HG03095 (cell line): ENCODE results near the gene ATP13A2.

ENCODE experiments used
- ATAC-seq: cut with Tn5 transposase; IDR thresholded peaks from one replicate; pipeline ENCODE4 v1.9.1; 2021; ENCODE audit warnings: moderate library complexity; ENCODE audit not compliant: unreplicated experiment

ATP13A2 gene

GRCh38 chr1:17032741-17033140, 21.0 kb upstream of the ATP13A2 start:
- no peak for ATAC-seq

DNA sequence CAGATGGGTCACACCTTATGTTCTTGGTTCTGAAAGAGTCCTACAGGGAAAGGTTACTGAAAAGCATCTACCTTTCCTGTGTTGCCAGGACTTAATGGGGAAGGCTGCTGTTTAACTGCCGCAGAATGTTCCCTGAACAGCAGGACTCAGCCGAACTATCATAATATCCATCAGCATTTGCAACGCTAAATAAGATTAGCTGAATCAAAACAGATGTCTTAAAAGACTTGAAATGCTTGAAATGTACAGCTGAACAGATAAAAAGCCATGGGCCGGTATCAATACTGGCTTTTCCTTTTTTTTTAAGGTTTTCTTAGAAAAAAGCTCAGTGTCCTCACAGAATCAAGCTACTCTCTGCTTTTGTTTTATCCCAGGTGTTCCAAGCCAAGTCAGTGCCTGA, 19.7 kb upstream of the ATP13A2 start:
- ATAC-seq, result no peak

GRCh38 chr1:17030206-17030605, 18.5 kb upstream of the ATP13A2 start:
- no peak for ATAC-seq

DNA sequence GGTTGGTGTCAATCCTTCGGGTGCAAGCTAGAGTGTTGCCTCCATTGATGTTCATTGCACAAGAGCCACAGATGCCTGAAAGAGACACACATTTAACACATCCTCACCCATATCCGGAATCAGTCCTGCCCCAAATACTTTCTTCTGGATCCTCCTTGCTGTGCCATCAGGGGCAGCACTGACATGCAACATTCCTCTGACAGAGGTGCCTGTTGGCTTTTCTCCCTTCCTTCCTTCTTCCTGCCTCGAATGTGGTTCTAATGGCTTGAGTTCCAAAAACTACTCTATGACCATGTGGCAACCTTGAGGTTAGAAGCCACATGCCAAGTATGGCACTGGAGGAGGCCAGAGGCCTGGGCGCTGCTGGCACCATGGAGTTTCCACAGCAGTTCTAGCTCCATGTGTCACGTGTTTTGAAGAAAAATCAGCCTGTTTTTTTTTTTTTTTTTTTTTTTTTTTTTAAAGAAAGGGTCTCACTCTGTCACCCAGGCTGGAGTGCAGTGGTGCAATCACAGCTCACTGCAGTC, 17.0 kb upstream of the ATP13A2 start:
- no peak for ATAC-seq

GRCh38 chr1:17027900-17028299, 16.2 kb upstream of the ATP13A2 start:
- ATAC-seq, result no peak

DNA sequence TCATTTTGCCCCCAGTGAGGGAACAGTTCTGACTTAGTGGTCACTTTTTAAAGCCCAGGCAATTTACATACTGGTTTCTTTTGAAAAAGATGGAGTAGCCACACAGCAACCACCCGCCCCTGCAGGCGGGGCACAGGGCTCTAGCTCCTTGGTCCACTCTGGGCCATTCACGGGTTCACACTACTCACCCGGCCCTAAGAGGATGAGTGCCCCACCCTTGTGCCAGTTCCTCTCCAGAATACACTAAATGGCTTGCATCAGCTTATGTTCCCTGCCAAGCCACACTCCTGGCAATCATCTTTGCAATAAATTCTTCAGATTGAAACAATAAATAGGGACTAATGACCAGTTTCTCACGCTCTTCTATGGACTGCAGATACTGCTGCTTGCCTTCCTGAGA, 15.7 kb upstream of the ATP13A2 start:
- ATAC-seq, result no peak

- ATAC-seq, result no peak
Observed at GRCh38 chr1:17024721-17025120, 13.0 kb upstream of the ATP13A2 start.

DNA sequence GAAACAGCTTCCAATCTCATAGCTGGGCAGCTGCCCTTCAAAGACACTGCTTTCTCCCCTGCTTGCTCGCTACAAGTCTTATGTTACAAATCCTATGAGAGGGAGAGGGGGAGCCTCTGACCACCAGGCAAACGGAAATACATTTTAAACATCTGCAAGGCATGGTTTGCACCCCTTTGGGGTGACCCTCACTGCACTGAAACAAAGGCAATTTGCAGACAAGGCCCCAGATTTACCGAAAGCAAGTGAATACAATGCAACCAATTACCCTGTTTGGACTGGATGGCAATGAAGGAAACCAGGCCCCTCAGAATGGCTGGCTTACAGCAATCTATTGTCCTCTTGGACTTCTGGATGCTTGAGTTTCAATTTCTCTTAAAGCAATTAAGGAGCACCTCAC, 11.8 kb upstream of the ATP13A2 start:
- ATAC-seq, result no peak

DNA sequence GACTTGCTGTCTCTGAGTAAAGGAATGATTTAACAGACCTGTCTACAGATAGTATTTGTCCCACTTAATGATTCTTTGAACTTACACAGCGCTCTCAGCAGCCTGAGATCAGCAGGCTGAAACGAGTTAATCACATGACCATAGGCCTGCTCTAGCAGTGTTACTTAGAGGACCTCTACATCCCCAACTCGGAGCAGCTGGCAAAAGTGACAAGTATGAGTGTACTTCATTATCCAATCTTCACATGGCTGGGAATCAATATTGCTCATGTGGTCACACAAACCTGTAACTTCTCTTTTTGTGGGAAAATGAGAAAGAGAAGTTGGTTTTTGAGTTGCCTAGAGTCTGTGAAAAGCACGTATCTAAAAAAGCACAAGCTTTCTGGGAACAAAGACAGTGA, 11.4 kb upstream of the ATP13A2 start:
- no peak for ATAC-seq

- ATAC-seq, result no peak
Observed at GRCh38 chr1:17021896-17022295, 10.2 kb upstream of the ATP13A2 start.

- ATAC-seq, result no peak
Observed at GRCh38 chr1:17020502-17020901, 8.8 kb upstream of the ATP13A2 start.

GRCh38 chr1:17018849-17019248, 7.1 kb upstream of the ATP13A2 start:
- ATAC-seq, result no peak

- no peak for ATAC-seq
Observed at GRCh38 chr1:17017435-17017834, 5.7 kb upstream of the ATP13A2 start.

GRCh38 chr1:17016317-17016661, 4.6 kb upstream of the ATP13A2 start:
- ATAC-seq, result no peak

- no peak for ATAC-seq
Observed at GRCh38 chr1:17014671-17015567, 3.2 kb upstream of the ATP13A2 start.

GRCh38 chr1:17013491-17014320, 2.0 kb upstream of the ATP13A2 start:
- ATAC-seq, result no peak

DNA sequence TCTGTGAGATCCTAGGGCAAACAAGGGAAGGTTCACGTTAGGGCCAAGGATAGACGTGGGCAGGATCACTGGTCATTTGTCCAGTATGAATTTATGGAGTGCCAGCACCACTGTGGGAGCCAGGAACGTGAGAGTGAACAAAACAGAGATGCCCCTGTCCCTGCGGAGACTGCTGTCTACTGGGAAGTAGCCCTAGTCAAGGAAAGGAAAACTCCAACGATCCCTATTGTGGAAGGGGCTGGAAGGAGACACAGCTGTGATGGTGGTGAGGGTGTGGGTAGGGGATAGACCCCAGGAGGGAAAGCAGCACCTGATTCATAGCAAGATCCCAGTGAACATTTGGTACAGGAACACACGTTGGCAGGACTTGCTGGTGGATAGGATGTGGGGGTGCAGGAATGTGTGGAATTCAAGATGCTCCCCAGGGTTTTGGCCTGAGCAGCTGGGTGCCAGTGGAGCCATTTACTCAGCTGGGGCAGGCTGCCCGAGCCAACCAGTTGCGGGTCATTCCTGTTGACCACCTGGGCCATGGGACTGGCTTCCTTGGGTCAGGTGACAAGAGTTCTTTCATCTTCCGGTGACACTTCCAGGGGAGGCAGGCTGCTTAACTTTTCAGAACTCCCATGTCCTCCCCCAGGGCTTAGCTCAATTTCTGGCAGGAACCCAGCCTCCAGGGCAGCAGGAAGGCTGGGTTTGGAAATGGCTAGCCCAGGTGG, 1.2 kb upstream of the ATP13A2 start:
- ATAC-seq, result no peak

DNA sequence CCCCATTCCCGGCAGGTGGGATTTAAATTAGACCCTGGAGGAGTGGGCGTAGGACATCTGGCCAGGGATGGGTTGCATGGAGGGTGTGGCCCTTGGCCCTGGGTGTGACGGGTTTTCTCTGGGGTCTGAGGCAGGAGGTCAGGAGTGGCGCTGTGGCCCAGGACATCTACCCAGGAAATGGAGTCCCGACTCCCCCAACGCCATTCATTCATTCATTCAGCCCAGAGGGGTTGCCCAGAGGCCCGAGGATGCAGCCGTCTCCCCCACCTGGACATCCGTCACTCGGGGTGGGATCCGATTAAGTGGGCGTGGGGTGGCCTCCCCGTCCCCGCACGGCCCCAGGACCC, 663 bp downstream of the ATP13A2 start:
- no peak for ATAC-seq

- no peak for ATAC-seq
Observed at GRCh38 chr1:17009706-17010105, 2.0 kb downstream of the ATP13A2 start.

GRCh38 chr1:17008208-17008855, 3.4 kb downstream of the ATP13A2 start:
- ATAC-seq, result no peak

- no peak for ATAC-seq
Observed at GRCh38 chr1:17007121-17007520, 4.6 kb downstream of the ATP13A2 start.
